Measurements from ENCODE around the gene ISG20. TPM values are rescaled to one million over a fixed set of nuclear protein-coding genes. Genes with fewer than 3 reads are reported as not detected.

Gene ISG20
- total and polyA plus RNA-seq, 2 donors (not counting 1 experiment from before 2014, with no cell fraction given), result 190 to 232 TPM

DNA sequence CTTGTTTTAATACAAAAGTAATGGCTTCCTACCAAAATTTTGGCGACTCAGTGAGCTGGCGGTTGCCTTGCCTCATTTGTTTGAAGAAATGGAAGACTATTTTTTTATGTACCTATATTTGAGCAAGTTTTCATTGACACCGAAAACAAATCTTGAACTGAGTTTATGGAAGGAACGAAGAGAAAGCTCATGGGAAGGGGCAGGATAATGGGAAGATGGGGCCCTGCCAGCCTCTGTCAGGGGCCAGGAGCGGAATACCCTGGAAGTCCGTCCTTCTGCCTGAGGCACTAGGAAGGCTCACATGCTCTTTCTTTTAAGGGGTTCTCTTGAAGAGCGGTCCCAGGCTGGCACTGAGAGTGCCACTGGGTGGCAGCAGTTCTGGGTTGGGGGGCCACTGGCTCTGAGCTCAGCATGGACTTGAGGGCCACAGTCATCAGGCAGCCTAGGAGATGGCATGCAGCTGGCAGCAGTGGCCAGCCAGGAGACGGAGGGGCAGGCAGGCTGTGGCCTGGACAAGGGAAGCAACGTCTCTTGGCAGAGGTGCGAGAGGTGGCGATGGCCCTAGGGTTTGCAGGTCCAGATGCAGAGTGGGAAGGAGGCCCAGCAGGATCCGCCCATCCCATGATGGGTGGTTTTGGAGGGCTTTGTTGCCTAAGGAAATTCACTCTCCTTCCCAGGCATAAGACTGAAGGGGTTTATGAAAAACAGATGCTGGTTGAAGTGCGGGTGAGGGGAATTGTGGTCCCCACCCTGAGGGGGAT, 41.6 kb downstream of the ISG20 start:
- Histone ChIP-seq H3K9me3 (ENCODE audit: control extremely low read depth in 1 of 3, control insufficient read depth in 2 of 3, insufficient read depth in 1 of 3, low read length in 2 of 3) (peaks cover 0 to 2% (median 0%) of the 10 kb centered on the region in 3 donors), H3K27me3 (replicated peaks in 1 of 4; ENCODE audit: control extremely low read depth in 1 of 4, control insufficient read depth in 3 of 4, insufficient read depth in 4 of 4, low read length in 3 of 4) (peaks cover 0 to 3% (median 0%) of the 10 kb centered on the region in 4 experiments), H3K4me1 (ENCODE audit: control insufficient read depth in 2 of 2, insufficient read depth in 2 of 2, low read length in 2 of 2) (peaks cover 6 to 13% of the 10 kb centered on the region in 2 donors), H3K4me2 (replicated peaks; ENCODE audit: low read depth, low read length, poor library complexity, severe bottlenecking) (no peak overlapping the region), H3K9ac (ENCODE audit: low read length) (no peak overlapping the region), H3K27ac (ENCODE audit: low read length in 2 of 2) (no peak overlapping the region), H4K20me1 (ENCODE audit: control insufficient read depth, insufficient read depth, low read length, poor library complexity, severe bottlenecking) (no peaks in the 10 kb centered on the region), H3K4me3 (ENCODE audit: control extremely low read depth in 1 of 5, extremely low read depth in 1 of 5, insufficient read depth in 1 of 5, low read depth in 2 of 5, low read length in 4 of 5) (no peak overlapping the region), H3K79me2 (ENCODE audit: control insufficient read depth, insufficient read depth, low read length) (no peaks in the 10 kb centered on the region), H2AFZ (ENCODE audit: insufficient read depth, low read depth, low read length, poor library complexity, severe bottlenecking) (no peak overlapping the region), H3K36me3 (replicated peaks in 1 of 2; ENCODE audit: control extremely low read depth in 1 of 2, control insufficient read depth in 1 of 2, extremely low read depth in 1 of 2, insufficient read depth in 2 of 2, low read length in 1 of 2) (no peaks in the 10 kb centered on the region)
- Mint-ChIP-seq H3K4me3 (no peak overlapping the region), H3K27ac (no peak overlapping the region), H3K27me3 (peaks cover 3% of the 10 kb centered on the region), H3K9me3 (ENCODE audit: insufficient read depth) (no peaks in the 10 kb centered on the region), H3K4me1 (peaks cover 12% of the 10 kb centered on the region)
- 96% methylated on average over 9 of the region's 13 CpGs for WGBS (ENCODE audit: insufficient coverage)
- ChIA-PET POLR2A (no interaction called here), CTCF (no interaction called here)
- no peak for DNase-seq
- intact Hi-C loops (cut with micrococcal nuclease), result no loop called here
- TF ChIP-seq EZH2 (IDR thresholded peaks at IDR 0.05; ENCODE audit: borderline replicate concordance, insufficient read depth, low read depth, low read length, poor library complexity, severe bottlenecking), result no peak
- TF ChIP-seq, protein P1, sequence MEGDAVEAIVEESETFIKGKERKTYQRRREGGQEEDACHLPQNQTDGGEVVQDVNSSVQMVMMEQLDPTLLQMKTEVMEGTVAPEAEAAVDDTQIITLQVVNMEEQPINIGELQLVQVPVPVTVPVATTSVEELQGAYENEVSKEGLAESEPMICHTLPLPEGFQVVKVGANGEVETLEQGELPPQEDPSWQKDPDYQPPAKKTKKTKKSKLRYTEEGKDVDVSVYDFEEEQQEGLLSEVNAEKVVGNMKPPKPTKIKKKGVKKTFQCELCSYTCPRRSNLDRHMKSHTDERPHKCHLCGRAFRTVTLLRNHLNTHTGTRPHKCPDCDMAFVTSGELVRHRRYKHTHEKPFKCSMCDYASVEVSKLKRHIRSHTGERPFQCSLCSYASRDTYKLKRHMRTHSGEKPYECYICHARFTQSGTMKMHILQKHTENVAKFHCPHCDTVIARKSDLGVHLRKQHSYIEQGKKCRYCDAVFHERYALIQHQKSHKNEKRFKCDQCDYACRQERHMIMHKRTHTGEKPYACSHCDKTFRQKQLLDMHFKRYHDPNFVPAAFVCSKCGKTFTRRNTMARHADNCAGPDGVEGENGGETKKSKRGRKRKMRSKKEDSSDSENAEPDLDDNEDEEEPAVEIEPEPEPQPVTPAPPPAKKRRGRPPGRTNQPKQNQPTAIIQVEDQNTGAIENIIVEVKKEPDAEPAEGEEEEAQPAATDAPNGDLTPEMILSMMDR (IDR thresholded peaks at IDR 0.05), result no peak
- ATAC-seq (ENCODE audit: low read depth), result no peak

DNA sequence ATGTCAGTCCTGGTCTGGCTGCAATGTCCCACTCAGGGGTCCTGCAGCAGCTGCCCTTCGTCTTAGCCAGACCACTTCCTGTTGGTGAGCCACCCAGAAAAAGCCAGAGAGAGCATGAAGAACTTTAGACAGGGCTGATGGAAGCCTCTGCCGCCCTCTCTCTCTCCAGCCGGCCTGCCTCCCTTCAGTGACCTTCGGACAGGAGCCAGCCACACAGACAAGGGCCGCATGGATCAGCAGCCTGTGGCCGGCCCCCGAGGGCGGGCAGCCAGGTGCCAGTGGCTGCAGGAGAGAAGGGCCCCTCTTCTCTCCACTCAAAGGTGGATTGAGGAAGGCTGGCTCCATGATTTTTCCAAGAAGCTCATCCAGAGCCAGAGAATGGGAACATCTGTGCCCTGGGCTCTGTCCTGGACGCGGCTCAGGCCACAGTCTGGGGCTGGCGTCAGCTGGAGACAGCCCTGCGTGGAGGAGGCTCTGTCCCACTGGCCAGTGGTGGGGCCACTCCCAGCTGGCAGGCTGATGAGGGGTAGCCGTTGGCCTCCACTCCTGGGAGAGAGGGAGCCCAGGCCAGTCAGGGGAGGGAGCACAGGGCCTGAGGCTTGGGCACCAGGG, 42.9 kb downstream of the ISG20 start:
- WGBS (ENCODE audit: insufficient coverage), result 93% methylated on average over 12 of the region's 13 CpGs
- DNase-seq (no peak), ATAC-seq (ENCODE audit: low read depth) (no peak)
- Mint-ChIP-seq H3K4me3 (no peak overlapping the region), H3K27me3 (peaks cover 3% of the 10 kb centered on the region), H3K9me3 (ENCODE audit: insufficient read depth) (no peaks in the 10 kb centered on the region), H3K4me1 (peaks cover 12% of the 10 kb centered on the region), H3K27ac (no peak overlapping the region)
- POLR2A ChIA-PET, result no interaction called here
- no peak overlapping the region for H3K27ac ChIP-seq (ENCODE audit: low read length in 2 of 2)
- no peak overlapping the region for H3K4me2 ChIP-seq (replicated peaks; ENCODE audit: low read depth, low read length, poor library complexity, severe bottlenecking)
- H3K9ac ChIP-seq (ENCODE audit: low read length), result no peak overlapping the region
- intact Hi-C loops (cut with micrococcal nuclease), result no loop called here
- H3K36me3 ChIP-seq (replicated peaks in 1 of 2; ENCODE audit: control extremely low read depth in 1 of 2, control insufficient read depth in 1 of 2, extremely low read depth in 1 of 2, insufficient read depth in 2 of 2, low read length in 1 of 2), result no peaks in the 10 kb centered on the region
- H4K20me1 ChIP-seq (ENCODE audit: control insufficient read depth, insufficient read depth, low read length, poor library complexity, severe bottlenecking), result no peaks in the 10 kb centered on the region
- no peaks in the 10 kb centered on the region for H3K79me2 ChIP-seq (ENCODE audit: control insufficient read depth, insufficient read depth, low read length)
- peaks cover 6 to 13% of the 10 kb centered on the region in 2 donors for H3K4me1 ChIP-seq (ENCODE audit: control insufficient read depth in 2 of 2, insufficient read depth in 2 of 2, low read length in 2 of 2)
- TF ChIP-seq, protein P1 (IDR thresholded peaks at IDR 0.05), result no peak
- TF ChIP-seq EZH2 (IDR thresholded peaks at IDR 0.05; ENCODE audit: borderline replicate concordance, insufficient read depth, low read depth, low read length, poor library complexity, severe bottlenecking), result no peak
- H3K27me3 ChIP-seq (replicated peaks in 1 of 4; ENCODE audit: control extremely low read depth in 1 of 4, control insufficient read depth in 3 of 4, insufficient read depth in 4 of 4, low read length in 3 of 4), result peaks cover 0 to 3% (median 0%) of the 10 kb centered on the region in 4 experiments
- H3K4me3 ChIP-seq (ENCODE audit: control extremely low read depth in 1 of 5, extremely low read depth in 1 of 5, insufficient read depth in 1 of 5, low read depth in 2 of 5, low read length in 4 of 5), result no peak overlapping the region
- H2AFZ ChIP-seq (ENCODE audit: insufficient read depth, low read depth, low read length, poor library complexity, severe bottlenecking), result no peak overlapping the region
- CTCF ChIA-PET, result interaction anchor here (0.9 kb wide), 1 partner anchor 22 kb away, joined by 3 read pairs; no protein-coding TSS in a partner anchor
- H3K9me3 ChIP-seq (ENCODE audit: control extremely low read depth in 1 of 3, control insufficient read depth in 2 of 3, insufficient read depth in 1 of 3, low read length in 2 of 3), result peaks cover 0 to 2% (median 0%) of the 10 kb centered on the region in 3 donors

All from B cell (primary cell).